K562 (cell line): ENCODE data around the gene DBNL.

Experiments used
- CBFA2T2 ChIP-seq: fragments of 450-650 bp; conservative IDR thresholded peaks from 2 replicates; pipeline ENCODE4 v1.6.1; 2017; ENCODE audit warnings: mild to moderate bottlenecking
- EZH2 ChIP-seq: IDR thresholded peaks from 2 replicates; pipeline ENCODE4 v1.6.1; 2012; ENCODE audit warnings: low read depth, mild to moderate bottlenecking, inconsistent platforms, low read length, borderline replicate concordance
- MCM7 ChIP-seq, 2 experiments: fragments of 450-650 bp; IDR thresholded peaks; 2 replicates each; pipeline ENCODE4 v1.6.1; 2016 to 2018
- NCOR1 ChIP-seq: fragments of 450-650 bp; IDR thresholded peaks from 2 replicates; pipeline ENCODE4 v1.6.1; 2016; ENCODE audit warnings: mild to moderate bottlenecking, moderate library complexity
- POLR2G ChIP-seq: fragments of 200-400 bp; formaldehyde crosslinking; IDR thresholded peaks from 2 replicates; pipeline ENCODE4 v1.6.1; 2017; ENCODE audit warnings: low read depth, mild to moderate bottlenecking, antibody characterized with exemption, low read length, moderate library complexity
- RBM34 ChIP-seq: fragments of 200-400 bp; formaldehyde crosslinking; IDR thresholded peaks from 2 replicates; pipeline ENCODE4 v1.6.1; 2018; ENCODE audit warnings: low read length, borderline replicate concordance; ENCODE audit not compliant: insufficient read depth
- RCOR1 ChIP-seq, 2 experiments: IDR thresholded peaks; 2 replicates each; pipeline ENCODE4 v1.6.1; 2012; ENCODE audit warnings: low read depth in 2 of 2, low read length in 2 of 2, borderline replicate concordance in 1 of 2, improper control_type of control experiment in 1 of 2
- SIN3A ChIP-seq, 2 experiments: fragments of 150-350 bp in 1 of 2; IDR thresholded peaks; 2 replicates each; pipeline ENCODE4 v1.6.1; 2011 to 2016; ENCODE audit warnings: borderline replicate concordance in 2 of 2, low read depth in 2 of 2, low read length in 2 of 2, mild to moderate bottlenecking in 2 of 2, moderate library complexity in 2 of 2; ENCODE audit not compliant: control insufficient read depth in 1 of 2
- TFAP4 ChIP-seq: sonication (generic); formaldehyde crosslinking; IDR thresholded peaks from 2 replicates; pipeline ENCODE4 v1.8.0; 2022; ENCODE audit warnings: missing genetic modification reagents, mild to moderate bottlenecking, moderate library complexity, borderline replicate concordance
- ZNF197 ChIP-seq: fragments of 200-800 bp; sonication (Bioruptor generic); IDR thresholded peaks from 2 replicates; pipeline ENCODE4 v1.6.1; 2016; ENCODE audit warnings: low read depth, missing genetic modification characterization, missing compliant biosample characterization
- ZSCAN29 ChIP-seq: fragments of 450-650 bp; IDR thresholded peaks from 2 replicates; pipeline ENCODE4 v1.6.1; 2017
- TF ChIP-seq, protein P1 (sequence below), 3 experiments: IDR thresholded peaks in 2 of 3; conservative IDR thresholded peaks in 1 of 3; 2 replicates each; pipeline ENCODE4 v1.5.1; 2011 to 2012; ENCODE audit warnings: low read length in 3 of 3, mild to moderate bottlenecking in 3 of 3, control low read depth in 2 of 3, improper control_type of control experiment in 1 of 3, inconsistent platforms in 1 of 3, low read depth in 1 of 3, mixed read lengths in 1 of 3, moderate library complexity in 1 of 3; ENCODE audit not compliant: insufficient read depth in 2 of 3

DNA sequence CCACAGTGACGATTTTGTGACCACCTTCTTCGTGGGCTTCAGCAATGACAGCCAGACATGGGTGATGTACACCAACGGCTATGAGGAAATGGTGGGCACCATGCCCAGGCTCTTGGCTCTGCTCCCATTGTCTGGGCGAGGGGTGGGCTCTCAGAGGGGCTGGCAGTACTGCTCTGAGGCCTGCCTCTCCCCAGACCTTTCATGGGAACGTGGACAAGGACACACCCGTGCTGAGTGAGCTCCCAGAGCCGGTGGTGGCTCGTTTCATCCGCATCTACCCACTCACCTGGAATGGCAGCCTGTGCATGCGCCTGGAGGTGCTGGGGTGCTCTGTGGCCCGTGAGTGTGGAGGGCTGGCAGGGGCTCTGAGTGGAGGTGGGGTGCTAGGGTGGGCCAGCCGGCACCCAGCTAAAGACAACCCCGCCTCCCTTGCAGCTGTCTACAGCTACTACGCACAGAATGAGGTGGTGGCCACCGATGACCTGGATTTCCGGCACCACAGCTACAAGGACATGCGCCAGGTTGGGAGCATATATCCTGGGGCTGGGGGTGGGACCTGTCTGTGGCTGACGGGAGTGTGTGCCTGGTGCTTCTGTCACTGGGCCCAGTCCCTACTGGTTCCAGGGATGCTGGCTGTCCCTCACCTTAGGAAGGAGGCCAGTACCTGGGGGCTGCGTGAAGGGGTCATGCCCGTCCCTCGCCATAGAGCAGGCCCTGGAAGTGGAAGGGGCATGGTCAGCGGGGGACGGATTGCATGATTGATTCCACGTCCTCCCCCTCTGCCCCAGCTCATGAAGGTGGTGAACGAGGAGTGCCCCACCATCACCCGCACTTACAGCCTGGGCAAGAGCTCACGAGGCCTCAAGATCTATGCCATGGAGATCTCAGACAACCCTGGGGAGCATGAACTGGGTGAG lies 66.5 kb downstream of the DBNL start:
- TF ChIP-seq, protein P1, sequence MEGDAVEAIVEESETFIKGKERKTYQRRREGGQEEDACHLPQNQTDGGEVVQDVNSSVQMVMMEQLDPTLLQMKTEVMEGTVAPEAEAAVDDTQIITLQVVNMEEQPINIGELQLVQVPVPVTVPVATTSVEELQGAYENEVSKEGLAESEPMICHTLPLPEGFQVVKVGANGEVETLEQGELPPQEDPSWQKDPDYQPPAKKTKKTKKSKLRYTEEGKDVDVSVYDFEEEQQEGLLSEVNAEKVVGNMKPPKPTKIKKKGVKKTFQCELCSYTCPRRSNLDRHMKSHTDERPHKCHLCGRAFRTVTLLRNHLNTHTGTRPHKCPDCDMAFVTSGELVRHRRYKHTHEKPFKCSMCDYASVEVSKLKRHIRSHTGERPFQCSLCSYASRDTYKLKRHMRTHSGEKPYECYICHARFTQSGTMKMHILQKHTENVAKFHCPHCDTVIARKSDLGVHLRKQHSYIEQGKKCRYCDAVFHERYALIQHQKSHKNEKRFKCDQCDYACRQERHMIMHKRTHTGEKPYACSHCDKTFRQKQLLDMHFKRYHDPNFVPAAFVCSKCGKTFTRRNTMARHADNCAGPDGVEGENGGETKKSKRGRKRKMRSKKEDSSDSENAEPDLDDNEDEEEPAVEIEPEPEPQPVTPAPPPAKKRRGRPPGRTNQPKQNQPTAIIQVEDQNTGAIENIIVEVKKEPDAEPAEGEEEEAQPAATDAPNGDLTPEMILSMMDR (IDR thresholded peaks at IDR 0.05 in 2 of 3, conservative IDR thresholded peaks at IDR 0.05 in 1 of 3; ENCODE audit: insufficient read depth in 2 of 3, low read depth in 1 of 3, low read length in 3 of 3) = no peak
- TF ChIP-seq RBM34 (no peak), EZH2 (no peak), RCOR1 (IDR thresholded peaks at IDR 0.05; ENCODE audit: borderline replicate concordance in 1 of 2, low read depth in 2 of 2, low read length in 2 of 2) (no peak), ZNF197 (CRISPR knock-in tag) (no peak), TFAP4 (CRISPR knock-in tag) (no peak), NCOR1 (no peak), ZSCAN29 (no peak), POLR2G (peak; percentile 31; the same call in 1 of the 2 replicates), MCM7 (IDR thresholded peaks at IDR 0.05) (no peak), SIN3A (IDR thresholded peaks at IDR 0.05; ENCODE audit: borderline replicate concordance in 2 of 2, control insufficient read depth in 1 of 2, low read depth in 2 of 2, low read length in 2 of 2) (no peak), CBFA2T2 (no peak)
